NCI-H446 (cell line): ENCODE measurements around the gene COX17.

Experiments
- DNase-seq, 2 experiments: peaks; one replicate each; lab custom pipeline; 2025; lab: John Stamatoyannopoulos, UW

Gene COX17

DNA sequence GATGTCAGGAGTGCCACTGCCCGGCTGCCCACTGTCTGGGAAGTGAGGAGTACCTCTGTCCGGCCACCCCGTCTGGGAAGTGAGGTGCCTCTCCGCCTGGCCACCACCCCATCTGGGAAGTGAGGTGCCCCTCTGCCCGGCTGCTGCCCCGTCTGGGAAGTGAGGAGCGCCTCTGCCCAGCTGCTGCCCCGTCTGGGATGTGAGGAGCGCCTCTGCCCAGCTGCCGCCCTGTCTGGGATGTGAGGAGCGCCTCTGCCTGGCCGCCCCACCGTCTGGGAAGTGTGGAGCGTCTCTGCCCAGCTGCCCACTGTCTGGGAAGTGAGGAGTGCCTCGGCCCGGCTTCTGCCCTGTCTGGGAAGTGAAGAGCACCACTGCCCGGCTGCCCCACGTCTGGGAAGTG is 3.3 kb downstream of the COX17 start:
- no peak for DNase-seq

DNA sequence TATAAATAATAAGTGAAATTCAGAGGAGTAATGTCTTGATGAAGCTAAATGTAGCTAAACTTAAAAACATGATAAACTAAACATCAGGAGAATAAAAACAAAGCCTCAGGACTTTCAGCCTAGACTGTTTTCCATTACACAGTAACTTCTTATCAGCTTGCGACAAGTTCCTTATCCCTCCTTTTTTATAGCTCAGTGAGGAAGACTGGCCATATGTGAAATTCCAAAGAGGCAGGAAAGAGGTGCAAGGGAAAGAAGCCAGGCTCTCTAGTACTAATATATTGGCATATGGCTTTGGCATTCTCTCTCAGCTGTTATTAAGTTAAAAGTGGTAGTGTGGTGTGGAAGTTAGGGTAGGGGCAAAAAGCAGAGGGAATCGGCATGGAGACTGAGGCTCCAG is 4.4 kb downstream of the COX17 start:
- DNase-seq: no peak

DNA sequence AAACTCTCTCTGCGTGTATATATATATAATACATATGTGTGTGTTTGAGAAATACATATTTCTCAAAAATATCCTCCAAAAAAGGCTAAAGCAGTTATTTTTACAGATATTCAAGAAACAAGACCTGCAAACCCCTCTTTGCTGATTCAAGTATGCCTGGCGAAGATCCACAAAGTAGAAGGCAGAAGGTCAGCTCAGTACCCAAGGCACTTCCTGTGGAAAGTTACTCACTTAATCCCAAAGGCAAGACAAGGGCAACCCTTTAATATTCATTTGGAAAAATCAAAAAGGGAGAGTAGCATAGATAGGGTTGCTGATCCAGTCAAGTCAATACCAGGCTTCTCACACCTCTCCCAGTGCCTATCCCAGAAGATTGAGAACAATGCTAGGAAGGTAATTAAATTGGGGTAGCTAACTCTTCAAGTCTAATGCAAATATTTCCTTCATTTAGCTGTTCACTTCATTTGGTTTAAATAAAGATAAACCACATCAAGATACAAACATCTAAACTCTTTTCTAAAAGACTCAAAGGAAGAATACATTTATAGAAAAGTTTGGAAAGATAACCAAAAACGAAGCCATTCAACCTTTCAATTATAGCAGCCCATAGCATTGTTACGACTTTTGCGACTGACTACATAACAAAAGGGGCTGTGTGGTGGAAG is 7.2 kb downstream of the COX17 start:
- DNase-seq: no peak

DNA sequence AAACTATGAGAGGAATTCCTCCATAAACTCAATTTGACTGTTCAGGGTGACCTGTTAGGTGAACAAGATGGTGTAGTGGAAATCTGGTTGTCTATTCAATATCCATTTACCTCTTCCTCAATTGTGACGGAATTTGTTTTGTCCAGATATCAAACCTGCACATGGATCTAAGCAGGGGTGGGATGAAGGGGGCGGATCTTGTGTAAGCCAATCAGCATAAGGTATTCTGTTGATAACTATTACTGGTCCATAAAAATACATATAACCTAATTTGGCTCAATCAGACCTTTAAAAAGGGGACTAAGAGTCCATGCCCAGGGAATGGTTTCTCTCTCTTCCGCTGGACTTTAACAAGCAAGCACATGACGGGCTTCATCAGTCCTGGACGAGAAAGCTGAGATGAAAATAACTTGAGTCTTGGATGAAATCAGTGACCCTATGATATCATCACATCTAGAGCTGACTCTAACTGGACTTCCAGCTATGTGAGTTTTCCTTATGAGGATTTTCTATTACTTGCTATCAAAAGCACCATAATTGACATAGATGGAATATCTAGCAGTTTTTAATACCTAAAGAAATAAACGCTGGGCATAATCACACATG is 11.1 kb downstream of the COX17 start:
- DNase-seq: no peak

DNA sequence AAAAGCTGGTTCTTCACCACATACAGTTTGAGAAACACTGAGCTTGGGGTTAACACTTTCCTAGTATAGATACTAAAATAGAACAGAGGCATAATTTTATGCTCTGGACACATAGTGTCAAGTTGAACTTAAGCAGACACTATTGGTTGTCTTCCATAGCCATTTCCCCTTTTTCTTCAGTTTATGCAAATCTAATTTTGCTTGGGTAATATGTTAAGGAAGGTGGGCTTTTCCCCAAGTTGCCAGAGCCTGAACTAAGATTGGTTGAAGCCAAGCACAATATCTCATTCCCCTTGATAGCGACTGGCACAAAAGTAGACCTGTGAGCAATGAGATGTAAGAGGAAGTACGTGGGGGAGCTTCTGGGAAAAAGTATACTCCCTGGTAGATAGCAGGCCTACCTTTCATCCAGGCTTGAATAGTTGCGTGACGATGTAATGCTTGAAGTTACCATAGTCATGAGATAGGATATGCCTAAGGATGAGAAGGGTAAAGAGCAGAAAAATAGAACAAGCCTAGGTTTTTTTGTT is 12.3 kb downstream of the COX17 start:
- DNase-seq: no peak

DNA sequence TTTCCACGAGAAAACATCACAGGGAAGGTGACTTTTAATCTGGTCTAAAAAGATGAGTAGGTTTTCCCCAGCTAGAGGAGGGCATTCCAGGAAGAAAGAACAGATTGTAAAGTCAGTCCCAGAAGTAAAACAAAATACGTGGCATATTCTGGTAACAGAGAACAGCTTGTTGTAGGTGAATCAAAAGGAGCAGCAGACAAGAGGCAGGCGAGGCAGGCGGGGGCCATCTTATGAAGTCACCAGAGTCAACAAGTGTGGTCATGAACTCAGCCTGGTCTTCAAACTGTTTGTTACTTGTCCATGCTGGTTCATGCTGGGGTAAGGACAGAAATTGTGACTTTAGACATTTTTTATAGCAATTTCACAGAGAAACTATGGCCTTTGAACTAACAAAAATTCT is 12.8 kb downstream of the COX17 start:
- no peak for DNase-seq

DNA sequence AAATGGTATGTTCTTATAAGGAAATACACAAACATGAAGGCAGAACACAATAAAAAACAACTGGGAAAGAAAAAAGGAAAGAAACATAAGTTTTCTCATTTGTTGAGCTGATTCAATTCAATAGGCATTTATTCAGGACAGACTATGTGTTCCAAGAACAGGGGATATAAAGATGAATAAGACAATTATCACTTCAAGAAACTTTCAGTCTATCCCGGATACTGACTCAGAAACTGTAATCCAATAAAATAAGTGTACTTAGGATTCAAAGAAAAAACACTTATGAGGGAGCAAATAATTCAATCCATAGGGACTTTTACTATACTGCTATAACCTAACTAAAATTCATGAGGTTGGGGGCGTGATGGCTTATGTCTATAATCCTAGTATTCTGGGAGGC is 13.3 kb downstream of the COX17 start:
- no peak for DNase-seq

DNA sequence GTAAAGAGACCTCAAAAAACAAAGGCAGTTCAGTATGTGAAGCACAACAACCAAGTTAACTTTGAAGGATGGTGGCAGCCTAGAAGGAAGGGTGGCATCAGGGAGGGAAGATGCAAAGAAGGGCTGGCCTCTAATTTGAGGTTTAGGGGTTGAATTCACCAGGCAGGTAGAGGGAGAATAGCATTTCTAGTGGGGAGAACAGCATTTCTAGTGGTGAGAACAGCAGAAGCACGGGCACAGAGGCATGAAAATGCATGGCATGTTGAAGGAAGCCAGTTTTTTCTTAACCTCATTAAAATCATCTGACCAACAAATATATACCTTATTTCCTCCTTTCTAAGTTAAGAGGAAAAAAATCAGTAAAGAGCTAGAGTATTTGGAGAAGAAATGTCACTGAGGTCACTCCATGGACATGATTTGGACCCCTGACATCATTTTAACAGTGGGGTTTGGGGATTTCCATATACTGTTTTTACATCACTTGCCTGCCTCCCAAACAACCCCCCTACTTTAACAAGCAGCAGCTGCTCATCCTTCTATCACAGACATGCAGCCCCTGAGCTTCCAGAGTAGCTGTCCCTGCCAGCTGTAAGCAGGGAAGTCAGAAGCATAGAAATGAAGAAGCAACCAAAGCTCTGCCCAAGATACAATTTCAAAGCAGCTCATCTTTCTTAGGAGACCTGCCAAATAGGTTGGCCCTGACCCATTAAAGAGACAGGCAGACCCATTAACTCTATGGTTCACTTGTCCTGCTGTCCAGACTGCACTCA is 14.4 kb downstream of the COX17 start:
- DNase-seq: peak in 1 of 2 experiments; percentile 61

DNA sequence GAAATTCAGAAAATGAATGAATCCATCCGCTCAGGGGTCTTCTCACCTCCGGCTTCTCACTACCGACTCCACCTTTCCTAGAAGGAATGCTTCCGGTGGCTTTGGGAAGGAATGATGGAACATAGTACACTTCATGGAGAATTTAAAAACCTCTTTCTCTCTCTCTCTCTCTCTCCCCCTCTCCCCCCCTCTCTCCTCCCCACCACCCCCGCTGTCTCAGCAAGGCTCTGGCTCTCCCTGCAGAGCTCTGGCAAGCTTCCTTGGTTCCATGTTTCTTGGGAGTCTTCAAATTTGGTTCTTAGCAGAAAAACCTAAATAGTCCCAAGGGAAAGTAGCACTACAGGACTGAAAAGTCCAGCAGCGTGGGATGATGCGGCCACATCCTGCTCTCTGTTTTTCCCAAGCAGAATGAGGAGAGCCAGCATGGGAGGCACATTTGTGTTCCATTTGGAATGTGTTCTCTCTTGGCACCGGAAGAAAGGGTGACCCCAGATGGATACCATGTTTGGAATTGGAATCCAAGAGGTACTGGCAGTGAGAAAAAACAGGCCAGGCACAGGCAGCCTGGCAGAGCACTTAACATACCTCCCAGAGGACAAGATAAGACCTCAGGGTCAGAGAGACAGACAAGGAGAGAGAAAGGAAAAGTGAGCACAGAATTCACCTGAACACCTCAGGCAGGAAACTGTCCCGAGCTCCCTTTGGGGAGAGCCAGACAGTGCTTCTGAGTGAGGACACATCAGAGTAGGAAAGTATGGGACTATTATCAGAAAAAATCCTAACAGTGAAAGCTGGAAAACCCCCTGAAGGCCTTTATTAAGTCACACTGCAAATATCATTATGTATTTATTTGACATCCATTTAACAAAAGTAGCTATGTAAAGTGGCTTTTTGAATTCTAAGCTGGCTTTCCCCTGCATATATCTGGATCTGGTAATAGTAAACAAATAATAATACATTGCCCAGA is 16.4 kb downstream of the COX17 start, which contains the start of gene POPDC2:
POPDC2 (minus strand) TSS at position 116 of the 967 bp plus-strand sequence. CDS start 166 bp downstream, outside the sequence.
- DNase-seq: peak in 1 of 2 experiments; percentile 36

DNA sequence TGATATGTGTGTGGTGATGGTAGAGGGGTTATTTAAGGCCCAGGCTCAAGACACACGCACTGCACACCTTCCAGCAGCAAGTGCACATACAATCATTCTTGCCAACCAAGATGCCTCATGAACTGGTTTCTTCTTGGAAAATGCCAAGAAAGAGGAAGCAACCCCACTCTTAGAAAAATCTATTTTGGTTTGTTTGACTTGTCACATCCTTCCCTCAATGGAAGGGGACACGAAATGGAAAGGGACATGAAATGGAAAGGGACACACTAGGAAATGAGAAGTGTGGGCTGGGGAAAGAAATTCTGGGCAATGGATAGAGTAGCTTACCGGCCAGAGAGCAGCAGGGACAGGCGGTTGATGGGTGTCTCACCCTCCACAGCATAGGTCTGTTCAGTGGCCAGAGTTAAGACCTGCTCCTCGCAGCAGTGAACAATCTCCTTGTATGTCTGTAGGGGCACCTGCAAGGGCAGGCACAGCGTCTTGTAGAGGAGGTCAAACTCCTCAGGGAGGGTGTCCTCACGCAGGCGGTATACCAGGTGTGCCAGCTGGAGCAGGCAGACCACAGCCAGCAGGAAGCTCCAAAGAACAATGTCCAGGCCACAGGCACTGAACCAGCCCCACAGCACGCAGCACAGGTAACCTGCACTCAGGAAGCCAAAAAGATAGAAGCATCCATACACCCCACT is 17.5 kb downstream of the COX17 start:
- DNase-seq: no peak

DNA sequence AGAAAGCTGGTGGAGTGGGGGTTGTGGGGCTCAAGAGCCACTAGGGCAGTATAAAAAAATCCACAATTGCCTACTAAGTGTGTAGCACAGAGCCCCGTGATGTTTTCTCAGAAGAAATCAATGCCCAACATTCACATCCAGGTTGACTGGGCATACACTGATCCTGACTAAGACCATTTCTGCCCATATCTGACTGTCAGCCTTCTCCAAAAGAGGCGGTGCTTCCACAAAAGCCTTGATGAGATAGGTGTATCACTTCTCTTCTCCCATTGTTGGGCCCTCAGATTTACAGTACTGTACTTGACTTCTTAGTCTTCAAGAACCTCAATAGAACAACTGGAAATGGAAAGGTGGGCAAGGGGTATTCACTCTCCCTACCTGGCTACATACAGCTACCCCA is 18.2 kb downstream of the COX17 start:
- DNase-seq: no peak

DNA sequence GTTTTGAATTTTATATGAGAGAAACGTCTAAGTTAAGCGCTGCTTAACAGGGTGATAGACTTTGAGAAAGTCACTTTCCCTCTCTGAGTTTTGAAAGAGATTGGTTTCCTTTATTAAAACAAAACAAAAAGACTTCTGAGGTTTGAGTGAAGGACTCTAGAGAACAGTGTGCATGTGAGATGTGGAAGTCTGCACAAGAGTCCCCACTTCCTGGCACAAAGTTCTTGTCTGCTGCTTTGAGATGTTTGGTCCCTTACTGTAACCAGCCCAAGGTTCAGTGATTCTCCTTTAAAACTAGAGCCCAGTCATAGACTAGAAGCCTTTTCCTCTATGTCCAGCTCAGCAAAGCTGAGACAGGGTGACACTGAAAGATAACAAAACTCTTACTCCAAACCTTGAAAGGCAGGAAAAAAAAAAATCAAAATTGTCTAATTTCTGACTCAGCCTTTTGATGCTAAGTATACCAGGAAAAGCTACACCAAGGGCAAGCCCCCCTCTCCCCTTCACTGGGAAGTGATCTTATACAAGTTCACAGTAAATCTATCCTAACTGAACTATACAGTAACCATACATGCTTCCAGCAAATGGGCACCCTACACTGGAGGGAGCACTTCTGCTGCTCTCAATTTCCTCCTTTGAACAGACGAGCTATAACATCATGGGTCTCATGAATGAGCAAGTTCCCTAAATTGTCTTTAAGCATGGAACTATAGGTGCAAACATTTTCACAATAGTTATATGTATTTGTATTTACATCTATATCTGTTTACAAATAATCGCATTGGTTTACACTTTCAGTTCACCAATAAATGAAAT is 19.1 kb downstream of the COX17 start:
- no peak for DNase-seq

DNA sequence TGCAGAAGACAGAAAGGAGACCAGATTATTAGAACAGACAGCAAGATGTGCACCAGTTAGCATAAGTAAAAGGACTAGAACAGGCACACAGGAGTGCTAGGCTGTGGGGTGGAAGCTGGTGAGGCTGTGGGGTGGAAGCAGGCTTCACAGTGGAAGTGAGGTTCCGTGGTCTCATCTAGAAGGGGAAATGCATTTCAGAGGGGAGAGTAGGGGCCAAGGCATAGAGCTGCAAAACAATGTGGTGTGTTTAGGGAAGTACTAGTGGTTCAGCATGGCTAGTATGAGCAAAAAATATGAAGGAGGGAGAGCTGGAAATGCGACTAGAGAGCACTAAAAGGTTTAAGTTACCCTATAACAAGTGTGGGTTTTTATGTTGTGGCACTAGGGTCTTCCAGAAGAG is 23.3 kb downstream of the COX17 start:
- DNase-seq: no peak

DNA sequence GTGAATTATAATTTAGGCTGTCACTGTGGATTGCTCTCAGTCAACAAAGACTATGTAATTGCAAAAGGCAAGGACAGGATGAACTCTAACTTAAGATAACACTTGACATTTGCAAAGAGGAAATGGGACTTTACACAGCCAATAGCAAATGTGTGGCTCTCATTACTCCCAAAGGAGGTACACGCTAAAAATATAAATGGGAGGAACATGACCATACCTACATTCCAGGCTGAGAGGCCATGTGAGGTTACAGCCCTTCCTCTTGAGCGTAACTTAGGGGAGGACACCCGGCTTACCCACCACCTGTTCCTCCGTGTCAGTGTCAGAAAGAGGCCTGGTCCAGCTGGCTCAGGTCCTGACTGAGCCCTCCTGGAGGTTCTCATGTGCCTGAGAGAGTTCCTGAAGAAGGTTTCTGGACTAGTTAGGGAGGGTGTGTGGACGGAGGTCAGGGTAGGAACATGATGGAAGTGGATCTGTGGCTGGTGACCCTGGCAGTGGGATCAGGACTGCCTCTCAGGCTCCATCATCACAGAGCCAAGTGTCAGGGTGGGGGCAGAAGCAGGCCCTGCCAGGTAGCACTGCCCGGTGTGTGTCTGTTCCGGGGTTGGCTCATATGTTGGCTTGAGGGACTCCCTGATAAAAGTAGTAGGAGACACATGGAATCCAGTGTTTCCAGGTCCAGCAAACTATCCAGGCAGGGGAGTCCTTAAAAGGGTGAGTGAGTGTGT is 24.7 kb downstream of the COX17 start:
- no peak for DNase-seq

DNA sequence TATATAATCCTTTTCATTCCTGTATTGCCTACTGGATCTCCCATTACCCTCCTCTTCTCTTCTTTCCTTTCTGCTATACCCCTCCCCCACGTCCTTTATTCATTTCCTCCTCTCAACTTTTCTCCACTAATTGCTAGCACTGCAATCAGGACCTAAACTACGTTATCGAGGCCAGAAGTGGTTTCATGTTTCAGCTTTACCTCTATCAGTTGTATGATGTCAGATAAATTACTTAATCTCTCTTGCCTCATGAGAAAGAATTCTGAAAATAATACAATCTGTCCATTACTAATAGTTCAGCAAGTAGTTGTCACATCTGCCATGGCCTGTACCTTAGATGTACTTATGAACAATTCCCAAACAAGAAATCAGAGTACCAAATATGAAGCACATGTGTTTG is 27.4 kb downstream of the COX17 start:
- DNase-seq: no peak

DNA sequence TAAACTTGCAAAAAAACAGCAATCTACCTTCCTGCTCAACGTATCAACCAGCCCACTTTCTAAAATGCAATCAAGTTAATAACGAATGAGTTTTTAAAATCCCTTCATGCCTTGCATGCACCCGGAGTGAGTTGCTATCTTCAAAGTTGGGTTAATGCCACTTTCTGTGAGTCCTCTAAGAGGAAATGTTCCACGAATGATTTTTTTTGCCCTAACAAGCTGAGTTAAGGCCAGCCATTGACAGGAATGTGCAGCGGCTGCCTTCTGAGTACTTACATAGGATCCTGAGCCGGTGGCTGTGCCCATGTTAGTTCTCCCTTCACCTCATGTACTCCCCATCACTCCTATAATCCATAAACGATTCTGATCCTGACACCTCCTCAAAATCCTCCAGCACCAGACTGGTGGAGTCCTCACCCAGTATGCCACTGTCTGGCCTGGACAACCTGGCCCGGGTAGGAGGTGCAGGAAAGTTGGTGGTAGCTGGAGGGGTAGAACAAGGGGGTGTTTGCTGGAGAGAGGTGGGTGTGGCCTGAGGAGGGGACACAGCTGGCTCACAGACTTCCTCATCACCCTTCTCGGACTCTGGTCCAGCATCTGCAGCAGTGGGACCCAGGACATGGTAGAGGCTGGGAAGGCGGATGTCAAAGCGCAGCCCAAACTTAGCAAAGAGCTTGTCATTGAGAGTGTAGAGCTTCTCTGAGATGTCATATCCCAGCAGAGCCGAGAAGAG is 29.2 kb downstream of the COX17 start:
- DNase-seq: no peak

DNA sequence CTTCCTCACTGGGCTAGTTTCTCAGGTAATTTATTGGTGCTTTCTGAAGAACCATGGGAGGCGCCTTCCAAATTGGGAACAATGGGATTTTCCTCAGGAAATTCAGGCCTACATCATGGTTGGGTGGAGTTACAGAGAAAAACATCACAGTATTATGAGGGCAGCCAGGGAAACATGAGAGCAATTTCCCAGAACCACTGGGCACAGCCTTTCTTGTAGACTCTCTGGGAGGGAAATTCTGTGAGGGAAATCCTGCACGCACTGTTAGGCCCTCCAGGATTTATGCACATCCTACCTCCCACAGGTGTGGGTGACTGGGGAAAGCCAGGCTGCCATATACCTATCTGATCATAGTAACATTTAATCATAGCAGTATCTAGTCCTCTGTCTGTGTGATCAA is 30.0 kb downstream of the COX17 start:
- DNase-seq: no peak

DNA sequence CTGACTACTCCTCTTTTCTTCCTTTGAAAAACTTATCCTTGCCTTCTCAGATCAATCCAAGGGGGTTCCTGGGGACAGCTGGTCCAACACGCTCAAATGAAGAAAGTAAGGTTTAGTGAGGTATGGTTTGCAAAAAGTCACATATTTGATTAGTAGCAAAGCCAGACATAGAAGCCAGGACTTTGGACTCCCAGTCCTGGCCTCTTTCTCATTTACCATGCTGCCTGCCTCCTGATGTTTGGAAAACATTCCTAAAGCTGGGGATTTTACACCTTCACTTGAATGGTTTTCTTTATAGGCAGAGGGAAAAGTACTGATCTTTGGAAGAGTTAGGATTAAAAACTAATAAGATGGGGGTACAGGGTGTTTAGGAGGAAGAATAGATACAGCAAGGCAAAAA is 31.4 kb downstream of the COX17 start:
- DNase-seq: no peak

DNA sequence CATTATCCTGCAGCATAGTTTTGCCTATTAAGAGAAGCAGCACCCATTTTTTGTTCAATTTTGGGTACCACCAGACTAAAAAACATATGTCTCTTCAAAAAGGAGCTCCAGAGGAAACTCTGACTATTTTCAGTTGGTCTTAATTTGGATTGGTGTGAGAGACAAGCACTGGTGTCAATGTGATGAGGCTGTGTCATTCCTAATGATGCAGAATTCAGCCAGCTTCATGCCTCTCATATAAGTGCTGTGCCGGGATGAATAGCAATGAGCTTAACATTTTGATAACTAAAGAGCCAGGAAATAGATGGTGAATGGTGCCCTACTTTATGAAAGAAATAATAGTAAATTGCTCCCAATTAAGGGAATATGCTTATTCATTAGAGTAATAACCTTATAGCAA is 32.7 kb downstream of the COX17 start:
- no peak for DNase-seq
